C4-2B (cell line): ENCODE measurements around the gene LPP.

Experiments
- CTCF ChIP-seq: fragments of 450-650 bp; conservative IDR thresholded peaks from 2 replicates; pipeline ENCODE4 v1.5.1; 2017; ENCODE audit warnings: mild to moderate bottlenecking
- ZFX ChIP-seq: fragments of 450-650 bp; IDR thresholded peaks from 2 replicates; pipeline ENCODE4 v1.6.1; 2017

GRCh38 chr3:188584162-188584529 lies 430.2 kb downstream of the LPP start:
- TF ChIP-seq CTCF = no peak
- TF ChIP-seq ZFX = no peak
